ENCODE data around the gene RITA1. TPM values are rescaled to one million over a fixed set of nuclear protein-coding genes. Genes with fewer than 3 reads are reported as not detected.

RITA1 gene
- total RNA-seq, 3 donors from 2014 or later, result 13.0 to 17.0 (median 14.9) TPM

DNA sequence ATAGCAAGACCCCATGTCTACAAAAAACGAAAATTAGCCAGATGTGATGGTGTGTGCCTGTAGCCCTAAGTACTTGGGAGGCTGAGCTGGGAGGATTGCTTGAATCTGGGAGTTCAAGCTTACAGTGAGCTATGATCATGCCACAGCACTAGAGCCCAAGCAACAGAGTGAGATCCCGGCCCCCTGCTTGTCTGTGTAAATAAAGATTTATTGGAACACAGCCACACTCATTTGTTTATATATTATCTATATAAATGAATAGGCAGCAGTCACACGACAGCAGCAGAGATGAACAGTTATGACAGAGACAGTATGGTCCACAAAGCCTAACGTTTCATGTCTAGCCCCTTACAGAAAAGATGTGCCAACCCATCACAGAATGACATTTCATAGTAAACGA is 15.1 kb upstream of the RITA1 start:
- no peaks in the 10 kb centered on the region for H3K36me3 ChIP-seq (ENCODE audit: low read depth)
- no peak for DNase-seq
- no peak for ATAC-seq
- no peak overlapping the region for H3K4me3 ChIP-seq
- intact Hi-C loops (cut with DNase I, micrococcal nuclease), result loop anchor here (10.0 kb wide), 1 partner anchor 126 kb away; no protein-coding TSS in a partner anchor
- H3K4me1 ChIP-seq (ENCODE audit: low read depth), result no peaks in the 10 kb centered on the region
- TF ChIP-seq, protein P1, sequence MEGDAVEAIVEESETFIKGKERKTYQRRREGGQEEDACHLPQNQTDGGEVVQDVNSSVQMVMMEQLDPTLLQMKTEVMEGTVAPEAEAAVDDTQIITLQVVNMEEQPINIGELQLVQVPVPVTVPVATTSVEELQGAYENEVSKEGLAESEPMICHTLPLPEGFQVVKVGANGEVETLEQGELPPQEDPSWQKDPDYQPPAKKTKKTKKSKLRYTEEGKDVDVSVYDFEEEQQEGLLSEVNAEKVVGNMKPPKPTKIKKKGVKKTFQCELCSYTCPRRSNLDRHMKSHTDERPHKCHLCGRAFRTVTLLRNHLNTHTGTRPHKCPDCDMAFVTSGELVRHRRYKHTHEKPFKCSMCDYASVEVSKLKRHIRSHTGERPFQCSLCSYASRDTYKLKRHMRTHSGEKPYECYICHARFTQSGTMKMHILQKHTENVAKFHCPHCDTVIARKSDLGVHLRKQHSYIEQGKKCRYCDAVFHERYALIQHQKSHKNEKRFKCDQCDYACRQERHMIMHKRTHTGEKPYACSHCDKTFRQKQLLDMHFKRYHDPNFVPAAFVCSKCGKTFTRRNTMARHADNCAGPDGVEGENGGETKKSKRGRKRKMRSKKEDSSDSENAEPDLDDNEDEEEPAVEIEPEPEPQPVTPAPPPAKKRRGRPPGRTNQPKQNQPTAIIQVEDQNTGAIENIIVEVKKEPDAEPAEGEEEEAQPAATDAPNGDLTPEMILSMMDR (IDR thresholded peaks at IDR 0.05), result no peak
- no peaks in the 10 kb centered on the region for H3K9me3 ChIP-seq

DNA sequence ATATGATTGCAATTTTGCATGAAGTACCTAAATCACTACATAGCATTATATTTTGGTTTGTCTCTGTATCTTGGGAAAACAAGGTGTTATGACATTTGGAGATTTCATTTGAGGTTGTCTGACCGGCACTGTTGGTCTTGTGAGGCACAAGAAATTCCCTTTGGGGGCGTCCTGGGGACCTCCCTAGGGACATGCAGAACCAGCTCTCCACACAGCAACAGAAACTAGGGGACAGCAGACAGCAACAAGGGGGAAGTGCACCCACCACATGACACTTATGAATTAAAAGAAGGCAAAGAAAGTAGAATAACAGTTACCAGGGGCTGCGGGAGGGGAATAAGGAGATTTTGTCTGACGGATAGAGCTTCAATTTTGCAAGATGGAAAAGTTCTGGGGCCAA is 14.6 kb upstream of the RITA1 start:
- ATAC-seq (no peak), DNase-seq (no peak)
- Histone ChIP-seq H3K9me3 (no peaks in the 10 kb centered on the region), H3K4me3 (no peak overlapping the region), H3K4me1 (ENCODE audit: low read depth) (no peaks in the 10 kb centered on the region), H3K36me3 (ENCODE audit: low read depth) (no peaks in the 10 kb centered on the region)
- intact Hi-C loops (cut with DNase I, micrococcal nuclease), result loop anchor here (10.0 kb wide), 1 partner anchor 126 kb away; no protein-coding TSS in a partner anchor
- TF ChIP-seq, protein P1 (IDR thresholded peaks at IDR 0.05), result no peak

DNA sequence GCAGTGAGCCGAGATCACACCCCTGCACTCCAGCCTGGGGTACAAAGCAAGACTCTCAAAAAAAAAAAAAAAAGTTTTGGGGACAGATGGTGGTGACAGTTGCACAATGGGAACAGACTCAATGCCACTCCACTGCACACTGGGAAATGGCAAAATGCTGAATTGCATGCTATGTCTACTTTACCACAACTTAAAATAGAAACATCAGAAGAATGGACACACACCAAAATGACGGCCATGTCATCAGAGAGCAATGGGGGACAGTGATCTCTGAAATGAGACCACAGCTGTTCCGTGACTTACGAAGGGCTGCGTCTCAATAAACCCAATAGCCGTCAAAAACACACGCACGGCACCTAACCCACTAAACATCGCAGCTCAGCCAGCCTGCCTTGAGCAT is 14.0 kb upstream of the RITA1 start:
- intact Hi-C loops (cut with DNase I, micrococcal nuclease), result loop anchor here (10.0 kb wide), 1 partner anchor 127 kb away; no protein-coding TSS in a partner anchor
- Histone ChIP-seq H3K36me3 (ENCODE audit: low read depth) (no peaks in the 10 kb centered on the region), H3K4me1 (ENCODE audit: low read depth) (no peaks in the 10 kb centered on the region), H3K9me3 (no peaks in the 10 kb centered on the region), H3K4me3 (no peak overlapping the region)
- no peak for ATAC-seq
- no peak for DNase-seq
- TF ChIP-seq, protein P1 (IDR thresholded peaks at IDR 0.05), result no peak

DNA sequence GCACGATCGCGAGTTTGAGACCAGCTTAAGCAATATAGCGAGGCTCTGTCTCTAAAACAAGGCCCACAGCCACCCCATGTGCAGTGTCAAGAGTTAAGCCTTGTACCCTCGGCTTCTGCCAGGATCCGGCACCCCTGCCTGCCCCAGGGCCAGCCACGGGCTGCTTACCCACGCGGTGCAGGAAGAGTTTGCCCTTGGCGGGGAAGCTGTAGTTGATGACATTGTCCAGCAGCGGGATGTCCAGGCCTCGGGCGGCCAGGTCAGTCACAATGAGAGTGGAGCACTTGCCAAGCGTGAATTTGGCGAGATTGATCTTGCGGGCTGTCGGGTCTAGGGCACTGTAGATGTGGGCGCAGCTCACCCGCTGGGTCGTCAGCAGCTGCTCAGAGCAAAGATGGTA is 13.3 kb upstream of the RITA1 start:
- TF ChIP-seq, protein P1 (IDR thresholded peaks at IDR 0.05), result no peak
- DNase-seq, result no peak
- intact Hi-C loops (cut with DNase I, micrococcal nuclease), result loop anchor here (10.0 kb wide), 1 partner anchor 127 kb away; no protein-coding TSS in a partner anchor
- ATAC-seq, result no peak
- Histone ChIP-seq H3K4me3 (no peak overlapping the region), H3K4me1 (ENCODE audit: low read depth) (no peaks in the 10 kb centered on the region), H3K9me3 (no peaks in the 10 kb centered on the region), H3K36me3 (ENCODE audit: low read depth) (no peaks in the 10 kb centered on the region)

DNA sequence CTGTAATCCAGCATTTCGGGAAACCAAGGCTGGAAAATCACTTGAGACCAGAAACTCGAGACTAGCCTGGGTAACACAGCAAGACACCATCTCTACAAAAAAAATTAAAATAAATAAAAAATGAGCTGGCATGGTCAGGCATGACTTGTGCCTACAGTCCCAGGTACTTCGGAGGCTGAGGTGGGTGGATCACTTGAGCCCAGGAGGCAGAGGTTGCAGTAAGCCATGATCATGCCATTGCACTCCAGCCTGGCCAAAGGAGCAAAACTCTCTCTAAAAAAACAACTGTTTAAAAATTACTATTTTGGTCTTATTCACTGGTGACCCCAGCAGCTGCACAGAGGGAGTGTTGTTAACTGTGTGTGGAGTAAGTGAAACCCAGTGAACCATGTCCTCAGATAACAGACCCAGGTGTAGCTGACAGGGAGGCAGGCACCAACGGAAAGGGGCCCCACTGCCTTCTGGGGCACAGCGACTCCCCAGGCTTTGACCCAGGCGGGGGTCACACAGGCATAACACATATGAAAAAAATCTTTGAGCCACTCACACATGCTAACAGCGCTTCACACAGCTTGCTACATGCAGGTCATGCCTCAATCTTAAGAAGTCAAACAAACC is 12.3 kb upstream of the RITA1 start:
- Histone ChIP-seq H3K4me1 (ENCODE audit: low read depth) (no peaks in the 10 kb centered on the region), H3K36me3 (ENCODE audit: low read depth) (no peaks in the 10 kb centered on the region), H3K4me3 (no peak overlapping the region), H3K9me3 (no peaks in the 10 kb centered on the region)
- TF ChIP-seq, protein P1 (IDR thresholded peaks at IDR 0.05), result no peak
- ATAC-seq, result no peak
- DNase-seq, result no peak
- intact Hi-C loops (cut with DNase I, micrococcal nuclease), result loop anchor here (10.0 kb wide), 1 partner anchor 128 kb away; no protein-coding TSS in a partner anchor
